DND-41 (cell line): ENCODE results near the gene SHH.

Source experiments
- ATAC-seq: fragments of 200-7000 bp; cut with Tn5 transposase; 3 replicates; pipeline ENCODE4 v1.9.1; 2021; ENCODE audit warnings: low read depth; ENCODE audit not compliant: insufficient read depth
- DNase-seq: peaks from one replicate; pipeline ENCODE4 v3.0.0-alpha.2; 2020
- H2AFZ ChIP-seq: 2 replicates; pipeline ENCODE4 v1.6.0; 2012; ENCODE audit warnings: low read depth, low read length
- H3K27ac ChIP-seq: 2 replicates; pipeline ENCODE4 v1.5.1; 2012; ENCODE audit warnings: low read length, inconsistent platforms
- H3K27me3 ChIP-seq: fragments of 200-600 bp; sonication (generic); 2 replicates; pipeline ENCODE4 v1.6.0; 2012; ENCODE audit warnings: low read length, mild to moderate bottlenecking, inconsistent platforms; ENCODE audit not compliant: insufficient read depth, poor library complexity
- H3K36me3 ChIP-seq: 2 replicates; pipeline ENCODE4 v1.5.1; 2012; ENCODE audit warnings: low read length, inconsistent platforms; ENCODE audit not compliant: insufficient read depth
- H3K4me1 ChIP-seq: 2 replicates; pipeline ENCODE4 v1.5.1; 2012; ENCODE audit warnings: mild to moderate bottlenecking, low read length; ENCODE audit not compliant: insufficient read depth
- H3K4me2 ChIP-seq: 2 replicates; pipeline ENCODE4 v1.6.0; 2012; ENCODE audit warnings: mild to moderate bottlenecking, moderate library complexity, low read length, inconsistent platforms; ENCODE audit not compliant: insufficient read depth
- H3K4me3 ChIP-seq, 2 experiments: fragments of 200-600 bp in 1 of 2; shearing (Covaris generic) in 1 of 2; 2 replicates each; pipeline ENCODE4 v1.5.1; 2012 to 2016; ENCODE audit warnings: inconsistent platforms in 2 of 2, low read length in 2 of 2, mild to moderate bottlenecking in 2 of 2, low read depth in 1 of 2, moderate library complexity in 1 of 2
- H3K79me2 ChIP-seq: 2 replicates; pipeline ENCODE4 v1.6.0; 2012; ENCODE audit warnings: low read length, inconsistent platforms; ENCODE audit not compliant: insufficient read depth
- H3K9ac ChIP-seq: 2 replicates; pipeline ENCODE4 v1.6.0; 2012; ENCODE audit warnings: low read depth, mild to moderate bottlenecking, inconsistent platforms, low read length, moderate library complexity
- H3K9me3 ChIP-seq: 2 replicates; pipeline ENCODE4 v1.5.1; 2012; ENCODE audit warnings: low read length, moderate library complexity, mild to moderate bottlenecking, inconsistent platforms; ENCODE audit not compliant: insufficient read depth, severe bottlenecking
- H4K20me1 ChIP-seq: 2 replicates; pipeline ENCODE4 v1.6.0; 2012; ENCODE audit warnings: low read length; ENCODE audit not compliant: insufficient read depth
- CTCF ChIP-seq: IDR thresholded peaks from 2 replicates; pipeline ENCODE4 v1.5.1; 2012; ENCODE audit warnings: borderline replicate concordance, low read length, moderate library complexity, mild to moderate bottlenecking; ENCODE audit not compliant: poor library complexity, severe bottlenecking; ENCODE audit errors: extremely low read depth
- EZH2 ChIP-seq: IDR thresholded peaks from 3 replicates; pipeline ENCODE4 v1.6.1; 2012; ENCODE audit warnings: borderline replicate concordance, low read depth, mild to moderate bottlenecking, moderate library complexity, low read length, inconsistent platforms; ENCODE audit not compliant: severe bottlenecking

Gene SHH

GRCh38 chr7:155847821-155848435 is 35.7 kb upstream of the SHH start:
- Histone ChIP-seq H2AFZ (no peak overlapping the region), H3K4me3 (no peak overlapping the region), H3K36me3 (no peaks in the 10 kb centered on the region), H3K9me3 (no peaks in the 10 kb centered on the region), H3K4me1 (no peaks in the 10 kb centered on the region), H4K20me1 (no peaks in the 10 kb centered on the region; the same call in 1 of the 2 replicates), H3K9ac (no peak overlapping the region), H3K79me2 (no peaks in the 10 kb centered on the region), H3K27ac (no peak overlapping the region), H3K27me3 (peaks cover 8% of the 10 kb centered on the region), H3K4me2 (no peak overlapping the region)
- DNase-seq: no peak
- ATAC-seq: no peak
- no peak for TF ChIP-seq CTCF
- TF ChIP-seq EZH2: no peak

GRCh38 chr7:155846936-155847335 is 34.7 kb upstream of the SHH start:
- no peak overlapping the region for H3K9ac ChIP-seq
- no peaks in the 10 kb centered on the region for H3K4me1 ChIP-seq
- H3K27ac ChIP-seq: no peak overlapping the region
- H3K79me2 ChIP-seq: no peaks in the 10 kb centered on the region
- DNase-seq: no peak
- H3K9me3 ChIP-seq: no peaks in the 10 kb centered on the region
- H3K4me2 ChIP-seq: no peak overlapping the region
- TF ChIP-seq CTCF: no peak
- TF ChIP-seq EZH2: no peak
- H3K36me3 ChIP-seq: no peaks in the 10 kb centered on the region
- no peak overlapping the region for H2AFZ ChIP-seq
- peaks cover 8% of the 10 kb centered on the region for H3K27me3 ChIP-seq
- H3K4me3 ChIP-seq: no peak overlapping the region
- no peak for ATAC-seq
- no peaks in the 10 kb centered on the region; the same call in 1 of the 2 replicates for H4K20me1 ChIP-seq

DNA sequence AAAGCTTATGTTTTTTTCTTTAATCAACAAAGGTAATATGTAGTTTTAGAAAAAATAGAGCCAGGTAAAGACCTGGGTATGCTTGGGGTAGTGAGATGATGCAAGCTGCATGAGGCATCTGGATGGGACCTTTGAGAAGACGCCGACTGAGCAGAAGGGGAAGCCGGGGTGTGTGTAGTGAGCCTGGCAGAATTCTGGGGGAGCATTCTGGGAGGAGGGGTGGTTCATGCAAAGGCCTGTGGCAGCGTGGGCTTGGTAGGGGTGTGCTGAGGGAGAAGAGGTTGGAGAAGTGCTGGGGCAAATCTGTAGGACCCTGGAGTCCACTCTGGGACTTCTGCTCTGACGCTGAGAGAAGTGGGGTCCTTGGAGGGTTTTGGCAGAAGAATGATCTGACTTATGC is 33.9 kb upstream of the SHH start:
- H3K4me3 ChIP-seq: no peak overlapping the region
- H3K4me2 ChIP-seq: no peak overlapping the region
- DNase-seq (no peak), ATAC-seq (no peak)
- no peaks in the 10 kb centered on the region for H3K9me3 ChIP-seq
- H3K27ac ChIP-seq: no peak overlapping the region
- H3K9ac ChIP-seq: no peak overlapping the region
- H3K36me3 ChIP-seq: no peaks in the 10 kb centered on the region
- no peak overlapping the region for H2AFZ ChIP-seq
- peaks cover 8% of the 10 kb centered on the region for H3K27me3 ChIP-seq
- no peaks in the 10 kb centered on the region for H3K79me2 ChIP-seq
- no peaks in the 10 kb centered on the region for H3K4me1 ChIP-seq
- no peaks in the 10 kb centered on the region; the same call in 1 of the 2 replicates for H4K20me1 ChIP-seq
- TF ChIP-seq EZH2 (no peak), CTCF (no peak)
